CD8-positive, alpha-beta memory T cell (primary cell): ENCODE measurements around the gene DAGLA. TPM values are rescaled to one million over a fixed set of nuclear protein-coding genes. Genes with fewer than 3 reads are reported as not detected.

Experiments
- CTCF ChIA-PET: fragments of 350-600 bp; sonication (Branson Sonifier 250); formaldehyde crosslinking; loops from one replicate; lab custom pipeline; 2021; ENCODE audit warnings: antibody characterized with exemption; lab: Charles Lee
- POLR2A ChIA-PET: fragments of 350-600 bp; sonication (Branson Sonifier 250); formaldehyde crosslinking; loops from one replicate; lab custom pipeline; 2021; ENCODE audit warnings: antibody characterized with exemption; lab: Charles Lee
- DNase-seq, 5 donors: peaks; one replicate each; pipeline versions ENCODE4 v3.0.0 to v3.0.0-alpha.2; 2020 to 2022; ENCODE audit warnings: mixed read lengths in 1 of 5
- H3K27ac ChIP-seq: one replicate; pipeline ENCODE4 v1.7.0; 2013; ENCODE audit warnings: low read depth, mild to moderate bottlenecking, low read length, moderate library complexity
- H3K27me3 ChIP-seq: 2 replicates; pipeline ENCODE4 v1.7.0; 2013; ENCODE audit warnings: low read length, mild to moderate bottlenecking; ENCODE audit not compliant: insufficient read depth, poor library complexity, severe bottlenecking
- H3K36me3 ChIP-seq: 2 replicates; pipeline ENCODE4 v1.7.0; 2013; ENCODE audit warnings: mild to moderate bottlenecking, low read length, moderate library complexity; ENCODE audit not compliant: insufficient read depth
- H3K4me1 ChIP-seq: 2 replicates; pipeline ENCODE4 v1.7.0; 2013; ENCODE audit warnings: mild to moderate bottlenecking, low read length, moderate library complexity; ENCODE audit not compliant: insufficient read depth
- H3K4me3 ChIP-seq: 2 replicates; pipeline ENCODE4 v1.7.0; 2013; ENCODE audit warnings: mild to moderate bottlenecking, low read length
- H3K9me3 ChIP-seq: 2 replicates; pipeline ENCODE4 v1.7.0; 2013; ENCODE audit warnings: mild to moderate bottlenecking, low read length
- H3K27ac Mint-ChIP-seq, 8 donors: one replicate each; pipeline ENCODE4 v1.8.0; 2020 to 2021; ENCODE audit warnings: mixed read lengths in 8 of 8, mild to moderate bottlenecking in 6 of 8, inconsistent platforms in 3 of 8, moderate library complexity in 3 of 8
- H3K27me3 Mint-ChIP-seq, 2 donors: one replicate each; pipeline ENCODE4 v1.8.0; 2020 to 2021; ENCODE audit warnings: mixed read lengths in 2 of 2, mild to moderate bottlenecking in 1 of 2, moderate library complexity in 1 of 2
- H3K36me3 Mint-ChIP-seq, 3 donors: one replicate each; pipeline ENCODE4 v1.8.0; 2020 to 2021; ENCODE audit warnings: mixed read lengths in 3 of 3, inconsistent platforms in 1 of 3, mild to moderate bottlenecking in 1 of 3
- H3K4me1 Mint-ChIP-seq, 3 donors: one replicate each; pipeline ENCODE4 v1.8.0; 2020 to 2021; ENCODE audit warnings: mixed read lengths in 3 of 3, inconsistent platforms in 1 of 3, mild to moderate bottlenecking in 1 of 3
- H3K4me3 Mint-ChIP-seq, 7 donors: one replicate each; pipeline ENCODE4 v1.8.0; 2020 to 2021; ENCODE audit warnings: mixed read lengths in 7 of 7, mild to moderate bottlenecking in 6 of 7, moderate library complexity in 4 of 7, inconsistent platforms in 2 of 7
- H3K9me3 Mint-ChIP-seq, 5 donors: one replicate each; pipeline ENCODE4 v1.8.0; 2020 to 2022; ENCODE audit warnings: mixed read lengths in 5 of 5, mild to moderate bottlenecking in 3 of 5, moderate library complexity in 2 of 5, inconsistent platforms in 1 of 5
- polyA plus RNA-seq: library from polyadenylated mRNA; unstranded; fragments of 300-500 nt; fragmentation: Illumina TruSeq; gene quantifications from one replicate; pipeline ENCODE4 v1.2.3, GENCODE V29; 2021
- total RNA-seq, 2 experiments: library from RNA; stranded (reverse); gene quantifications; one replicate each; pipeline ENCODE4 v1.2.3, GENCODE V29; 2021

The DAGLA gene
- total and polyA plus RNA-seq, 3 experiments from 2014 or later, result 0.11 to 0.20 TPM; not detected in 1

GRCh38 chr11:61778357-61778886 is 98.2 kb downstream of the DAGLA start:
- Mint-ChIP-seq H3K4me1 (peaks cover 10 to 23% (median 19%) of the 10 kb centered on the region in 3 donors), H3K4me3 (peak overlapping the region in 6 of 7 donors; percentile 45 to 77 (median 58)), H3K27me3 (peaks cover 0 to 4% of the 10 kb centered on the region in 2 donors), H3K36me3 (peaks cover 0 to 5% (median 0%) of the 10 kb centered on the region in 3 donors), H3K9me3 (no peaks in the 10 kb centered on the region), H3K27ac (peak overlapping the region in 1 of 8 donors; percentile 63)
- no peaks in the 10 kb centered on the region for H3K36me3 ChIP-seq
- H3K9me3 ChIP-seq, result no peaks in the 10 kb centered on the region
- ChIA-PET POLR2A (no interaction called here), CTCF (interaction anchor here (1.0 to 1.7 kb wide), 3 partner anchors 19 to 330 kb away, joined by 3 to 4 read pairs (median 3); no protein-coding TSS in a partner anchor)
- no peak for DNase-seq
- no peak overlapping the region for H3K27ac ChIP-seq
- no peaks in the 10 kb centered on the region for H3K27me3 ChIP-seq
- H3K4me3 ChIP-seq, result no peak overlapping the region
- peaks cover 6% of the 10 kb centered on the region for H3K4me1 ChIP-seq

- no peaks in the 10 kb centered on the region for H3K36me3 ChIP-seq
- DNase-seq, result no peak
- no peaks in the 10 kb centered on the region for H3K27me3 ChIP-seq
- ChIA-PET POLR2A (no interaction called here), CTCF (interaction anchor here (1.0 to 1.7 kb wide), 3 partner anchors 18 to 330 kb away, joined by 3 to 4 read pairs (median 3); no protein-coding TSS in a partner anchor)
- peaks cover 10 to 23% (median 19%) of the 10 kb centered on the region in 3 donors for H3K4me1 Mint-ChIP-seq
- H3K4me3 Mint-ChIP-seq, result no peak overlapping the region
- no peaks in the 10 kb centered on the region for H3K9me3 ChIP-seq
- H3K27me3 Mint-ChIP-seq, result peaks cover 0 to 4% of the 10 kb centered on the region in 2 donors
- H3K4me3 ChIP-seq, result no peak overlapping the region
- H3K9me3 Mint-ChIP-seq, result no peaks in the 10 kb centered on the region
- peaks cover 6% of the 10 kb centered on the region for H3K4me1 ChIP-seq
- H3K27ac ChIP-seq, result no peak overlapping the region
- H3K36me3 Mint-ChIP-seq, result peaks cover 0 to 8% (median 0%) of the 10 kb centered on the region in 3 donors
- H3K27ac Mint-ChIP-seq, result peak overlapping the region in 1 of 8 donors; percentile 15
Observed at GRCh38 chr11:61778920-61779650, 98.9 kb downstream of the DAGLA start.

GRCh38 chr11:61779666-61780525 is 99.7 kb downstream of the DAGLA start:
- Histone ChIP-seq H3K4me3 (no peak overlapping the region), H3K9me3 (no peaks in the 10 kb centered on the region), H3K36me3 (no peaks in the 10 kb centered on the region), H3K4me1 (peaks cover 6% of the 10 kb centered on the region), H3K27me3 (no peaks in the 10 kb centered on the region), H3K27ac (no peak overlapping the region)
- Mint-ChIP-seq H3K27ac (peak overlapping the region in 1 of 8 donors; percentile 45), H3K9me3 (no peaks in the 10 kb centered on the region), H3K27me3 (peaks cover 0 to 4% of the 10 kb centered on the region in 2 donors), H3K4me3 (no peak overlapping the region), H3K36me3 (peaks cover 0 to 16% (median 0%) of the 10 kb centered on the region in 3 donors), H3K4me1 (peaks cover 10 to 20% (median 15%) of the 10 kb centered on the region in 3 donors)
- CTCF ChIA-PET, result interaction anchor here (1.4 to 1.7 kb wide), 2 partner anchors 17 to 26 kb away, joined by 3 to 4 read pairs; no protein-coding TSS in a partner anchor
- POLR2A ChIA-PET, result interaction anchor here (0.9 kb wide), 1 partner anchor 17 kb away, joined by 5 read pairs; no protein-coding TSS in a partner anchor
- DNase-seq, result no peak

GRCh38 chr11:61780581-61781162 is 100.5 kb downstream of the DAGLA start:
- Mint-ChIP-seq H3K27me3 (peaks cover 0 to 3% of the 10 kb centered on the region in 2 donors), H3K27ac (peak overlapping the region in 1 of 8 donors; percentile 45), H3K36me3 (peaks cover 0 to 24% (median 2%) of the 10 kb centered on the region in 3 donors), H3K9me3 (no peaks in the 10 kb centered on the region), H3K4me3 (no peak overlapping the region), H3K4me1 (peaks cover 10 to 16% (median 12%) of the 10 kb centered on the region in 3 donors)
- Histone ChIP-seq H3K36me3 (no peaks in the 10 kb centered on the region), H3K27me3 (no peaks in the 10 kb centered on the region), H3K9me3 (no peaks in the 10 kb centered on the region), H3K4me3 (no peak overlapping the region), H3K27ac (no peak overlapping the region), H3K4me1 (peaks cover 6% of the 10 kb centered on the region)
- ChIA-PET CTCF (interaction anchor here (1.0 kb wide), 1 partner anchor 30 kb away, joined by 3 read pairs; no protein-coding TSS in a partner anchor), POLR2A (interaction anchor here (0.9 kb wide), 1 partner anchor 16 kb away, joined by 5 read pairs; no protein-coding TSS in a partner anchor)
- DNase-seq, result no peak

GRCh38 chr11:61781585-61781984 is 101.4 kb downstream of the DAGLA start:
- Mint-ChIP-seq H3K27ac (peak overlapping the region in 1 of 8 donors; percentile 60), H3K4me1 (peaks cover 6 to 11% (median 8%) of the 10 kb centered on the region in 3 donors)

GRCh38 chr11:61782299-61782698 is 102.1 kb downstream of the DAGLA start:
- H3K27me3 ChIP-seq, result no peaks in the 10 kb centered on the region
- Mint-ChIP-seq H3K27ac (peak overlapping the region in 2 of 8 donors; percentile 68 to 69), H3K9me3 (no peaks in the 10 kb centered on the region), H3K4me1 (peaks cover 0 to 4% (median 3%) of the 10 kb centered on the region in 3 donors), H3K36me3 (peaks cover 0 to 40% (median 2%) of the 10 kb centered on the region in 3 donors), H3K27me3 (no peaks in the 10 kb centered on the region), H3K4me3 (peak overlapping the region in 1 of 7 donors; percentile 55)
- H3K27ac ChIP-seq, result no peak overlapping the region
- H3K9me3 ChIP-seq, result no peaks in the 10 kb centered on the region
- CTCF ChIA-PET, result interaction anchor here (1.2 kb wide), 1 partner anchor 19 kb away, joined by 3 read pairs; no protein-coding TSS in a partner anchor
- H3K4me1 ChIP-seq, result no peaks in the 10 kb centered on the region
- H3K36me3 ChIP-seq, result peaks cover 12% of the 10 kb centered on the region
- POLR2A ChIA-PET, result no interaction called here
- DNase-seq, result no peak
- H3K4me3 ChIP-seq, result no peak overlapping the region

More at GRCh38 chr11:61781585-61781984, 101.4 kb downstream of the DAGLA start:
- no peaks in the 10 kb centered on the region for H3K9me3 Mint-ChIP-seq
- DNase-seq, result no peak
- no peak overlapping the region for H3K4me3 ChIP-seq
- no peak overlapping the region for H3K4me3 Mint-ChIP-seq
- H3K27ac ChIP-seq, result no peak overlapping the region
- POLR2A ChIA-PET, result no interaction called here
- H3K36me3 Mint-ChIP-seq, result peaks cover 0 to 32% (median 2%) of the 10 kb centered on the region in 3 donors
- CTCF ChIA-PET, result interaction anchor here (1.0 kb wide), 1 partner anchor 31 kb away, joined by 3 read pairs; no protein-coding TSS in a partner anchor
- no peaks in the 10 kb centered on the region for H3K27me3 ChIP-seq
- no peaks in the 10 kb centered on the region for H3K9me3 ChIP-seq
- no peaks in the 10 kb centered on the region for H3K27me3 Mint-ChIP-seq
- peaks cover 4% of the 10 kb centered on the region for H3K36me3 ChIP-seq
- peaks cover 6% of the 10 kb centered on the region for H3K4me1 ChIP-seq

- CTCF ChIA-PET, result interaction anchor here (1.2 kb wide), 1 partner anchor 19 kb away, joined by 3 read pairs; no protein-coding TSS in a partner anchor
- Histone ChIP-seq H3K4me1 (no peaks in the 10 kb centered on the region), H3K4me3 (no peak overlapping the region), H3K9me3 (no peaks in the 10 kb centered on the region), H3K27me3 (no peaks in the 10 kb centered on the region), H3K27ac (no peak overlapping the region), H3K36me3 (peaks cover 17% of the 10 kb centered on the region)
- H3K4me1 Mint-ChIP-seq, result peaks cover 0 to 3% (median 3%) of the 10 kb centered on the region in 3 donors
- no peaks in the 10 kb centered on the region for H3K9me3 Mint-ChIP-seq
- H3K27me3 Mint-ChIP-seq, result no peaks in the 10 kb centered on the region
- peak overlapping the region in 2 of 8 donors; percentile 4 to 38 for H3K27ac Mint-ChIP-seq
- no peak for DNase-seq
- H3K4me3 Mint-ChIP-seq, result no peak overlapping the region
- H3K36me3 Mint-ChIP-seq, result peaks cover 0 to 44% (median 2%) of the 10 kb centered on the region in 3 donors
- POLR2A ChIA-PET, result no interaction called here
Observed at GRCh38 chr11:61782841-61783240, 102.7 kb downstream of the DAGLA start.
